ENCODE data around the gene GPC2. TPM values are rescaled to one million over a fixed set of nuclear protein-coding genes. Genes with fewer than 3 reads are reported as not detected.

Gene GPC2
- total RNA-seq, 1 experiment from 2014 or later, result 45.2 TPM

DNA sequence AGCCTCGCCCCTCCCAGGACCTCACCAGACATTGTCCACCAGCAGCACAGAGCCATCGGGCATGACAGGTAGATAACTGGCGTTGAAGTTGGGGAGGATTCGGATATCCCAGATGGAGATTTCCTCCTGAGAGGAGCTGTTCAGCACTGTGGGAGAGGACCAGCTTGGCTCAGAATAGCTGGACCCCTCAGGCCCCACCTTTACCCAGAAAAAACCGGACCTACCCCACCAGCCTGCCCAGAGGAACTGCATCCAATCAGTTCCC lies 20.2 kb downstream of the GPC2 start:
- no peak overlapping the region for H2BK20ac ChIP-seq (ENCODE audit: low read depth, low read length, poor library complexity, severe bottlenecking)
- Mint-ChIP-seq H3K4me3 (peak overlapping the region; percentile 75 to 82), H3K9me3 (no peaks in the 10 kb centered on the region), H3K27ac (peak overlapping the region in 1 of 3 experiments; percentile 92; a peak in 1 of 7 replicates), H3K27me3 (ENCODE audit: low read depth) (no peaks in the 10 kb centered on the region; the same call in 1 of the 2 replicates), H3K36me3 (ENCODE audit: insufficient read depth in 1 of 3, low read depth in 3 of 3) (peaks cover 21 to 51% (median 48%) of the 10 kb centered on the region in 3 experiments; a peak in 6 of 7 replicates), H3K4me1 (peaks cover 17 to 28% of the 10 kb centered on the region in 2 experiments)
- no peak overlapping the region for H4K91ac ChIP-seq (ENCODE audit: insufficient read length, low read depth, low read length)
- H3K9me3 ChIP-seq (ENCODE audit: control insufficient read depth, low read depth, low read length), result no peaks in the 10 kb centered on the region
- WGBS (ENCODE audit: extremely low coverage, insufficient read length, low lambda C conversion rate), result no CpG with 5 or more reads among the region's 5 CpGs
- no peak overlapping the region for H2AK5ac ChIP-seq (ENCODE audit: insufficient read length, low read length)
- no peak overlapping the region for H2BK120ac ChIP-seq (ENCODE audit: low read depth, low read length, poor library complexity, severe bottlenecking)
- TF ChIP-seq, protein P1, sequence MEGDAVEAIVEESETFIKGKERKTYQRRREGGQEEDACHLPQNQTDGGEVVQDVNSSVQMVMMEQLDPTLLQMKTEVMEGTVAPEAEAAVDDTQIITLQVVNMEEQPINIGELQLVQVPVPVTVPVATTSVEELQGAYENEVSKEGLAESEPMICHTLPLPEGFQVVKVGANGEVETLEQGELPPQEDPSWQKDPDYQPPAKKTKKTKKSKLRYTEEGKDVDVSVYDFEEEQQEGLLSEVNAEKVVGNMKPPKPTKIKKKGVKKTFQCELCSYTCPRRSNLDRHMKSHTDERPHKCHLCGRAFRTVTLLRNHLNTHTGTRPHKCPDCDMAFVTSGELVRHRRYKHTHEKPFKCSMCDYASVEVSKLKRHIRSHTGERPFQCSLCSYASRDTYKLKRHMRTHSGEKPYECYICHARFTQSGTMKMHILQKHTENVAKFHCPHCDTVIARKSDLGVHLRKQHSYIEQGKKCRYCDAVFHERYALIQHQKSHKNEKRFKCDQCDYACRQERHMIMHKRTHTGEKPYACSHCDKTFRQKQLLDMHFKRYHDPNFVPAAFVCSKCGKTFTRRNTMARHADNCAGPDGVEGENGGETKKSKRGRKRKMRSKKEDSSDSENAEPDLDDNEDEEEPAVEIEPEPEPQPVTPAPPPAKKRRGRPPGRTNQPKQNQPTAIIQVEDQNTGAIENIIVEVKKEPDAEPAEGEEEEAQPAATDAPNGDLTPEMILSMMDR (conservative IDR thresholded peaks at IDR 0.05), result no peak
- no peak overlapping the region for H3K18ac ChIP-seq (ENCODE audit: insufficient read length, low read depth, low read length)
- H3K79me1 ChIP-seq (ENCODE audit: insufficient read depth, low read depth, low read length, poor library complexity, severe bottlenecking), result peaks cover 2% of the 10 kb centered on the region
- no peak overlapping the region for H3T11ph ChIP-seq (ENCODE audit: low read length)
- H2BK15ac ChIP-seq (ENCODE audit: low read depth, low read length), result no peak overlapping the region
- no peak overlapping the region for H3K56ac ChIP-seq (ENCODE audit: insufficient read length, low read depth, low read length)
- peaks cover 10% of the 10 kb centered on the region for H3K23me2 ChIP-seq (ENCODE audit: insufficient read length, low read depth, low read length, poor library complexity, severe bottlenecking)
- no peak overlapping the region for H3K23ac ChIP-seq (ENCODE audit: insufficient read length, low read depth, low read length)
- DNase-seq, result no peak
- H2BK5ac ChIP-seq (ENCODE audit: insufficient read length, low read length), result no peak overlapping the region
- H3K4me1 ChIP-seq (ENCODE audit: insufficient read depth, low read length), result no peaks in the 10 kb centered on the region; the same call in 1 of the 2 replicates
- H3K27me3 ChIP-seq (ENCODE audit: insufficient read depth, low read length), result no peaks in the 10 kb centered on the region
- no peaks in the 10 kb centered on the region for H4K20me1 ChIP-seq (ENCODE audit: control insufficient read depth, insufficient read depth, insufficient read length)
- H4K5ac ChIP-seq (ENCODE audit: insufficient read length, low read depth, low read length), result no peak overlapping the region
- H2BK12ac ChIP-seq (ENCODE audit: insufficient read length, low read depth, low read length), result no peak overlapping the region
- no peak overlapping the region for H2AFZ ChIP-seq (ENCODE audit: low read length)
- no peak overlapping the region for H3K9ac ChIP-seq (ENCODE audit: extremely low read depth, insufficient read length, low read length)
- no peaks in the 10 kb centered on the region for H3K79me2 ChIP-seq (ENCODE audit: insufficient read depth, low read length)
- no peak overlapping the region for H3K14ac ChIP-seq (ENCODE audit: insufficient read depth, low read length)
- H3K4me2 ChIP-seq (ENCODE audit: insufficient read depth, insufficient read length, low read length), result peak overlapping the region; percentile 92
- no peak overlapping the region for H3K27ac ChIP-seq (ENCODE audit: insufficient read length, low read depth, low read length)
- no peak overlapping the region for H3K4ac ChIP-seq (ENCODE audit: low read depth, low read length)
- H4K8ac ChIP-seq (replicated peaks; ENCODE audit: insufficient read length, low read depth, low read length), result no peak overlapping the region

Data from H9 (cell line).